Fibroblast of villous mesenchyme (primary cell): ENCODE measurements around the gene ATAD1. TPM values are rescaled to one million over a fixed set of nuclear protein-coding genes. Genes with fewer than 3 reads are reported as not detected.
A peak's percentile ranks its signal among the peaks of the same experiment; 100 is the strongest.
"Not testable (repeated sequence)": the region's sequence is repeated elsewhere in the genome, so short reads cannot be mapped to it uniquely, and the experiment has no call there.

Experiments used
- DNase-seq: peaks from one replicate; pipeline ENCODE4 v3.0.0-alpha.2; 2010; ENCODE audit warnings: low read depth
- H3K4me3 ChIP-seq: 2 replicates; pipeline ENCODE4 v1.5.1; 2011; ENCODE audit warnings: low read depth, mild to moderate bottlenecking, low read length
- CTCF ChIP-seq: IDR thresholded peaks from 2 replicates; pipeline ENCODE4 v1.5.1; 2012; ENCODE audit warnings: low read depth, mild to moderate bottlenecking, low read length; ENCODE audit not compliant: insufficient read depth
- total RNA-seq: library from RNA; depleted of rRNA; stranded (reverse); fragments of >200 nt; gene quantifications from 2 replicates; pipeline ENCODE4 v1.2.3, GENCODE V29; 2012

Gene ATAD1
- total RNA-seq, 1 donor = 51.8 TPM

- DNase-seq = peak; percentile 94
- TF ChIP-seq CTCF = no peak
- peak within 1 kb of the TSS; percentile 93 for H3K4me3 ChIP-seq
These were observed 45.3 kb upstream of the ATAD1 start, which contains the start of the genes KLLN and PTEN for GRCh38 chr10:87863053-87863943. KLLN (minus strand) TSS chr10:87863533; CDS start chr10:87862487, 1,046 bp downstream. PTEN (plus strand) TSS chr10:87863625; CDS start chr10:87864470, 845 bp downstream.

GRCh38 chr10:87862679-87863052 is 44.6 kb upstream of the ATAD1 start:
- no peak for TF ChIP-seq CTCF
- no peak for DNase-seq
- peak overlapping the region; percentile 93 for H3K4me3 ChIP-seq

GRCh38 chr10:87861953-87862678 is 44.1 kb upstream of the ATAD1 start:
- peak; percentile 98 for DNase-seq
- H3K4me3 ChIP-seq = peak overlapping the region; percentile 93
- TF ChIP-seq CTCF = no peak

GRCh38 chr10:87861566-87861952 is 43.5 kb upstream of the ATAD1 start:
- H3K4me3 ChIP-seq = peak overlapping the region; percentile 93
- DNase-seq = peak; percentile 90
- TF ChIP-seq CTCF = peak; percentile 36

- TF ChIP-seq CTCF = no peak
- peak overlapping the region; percentile 93 for H3K4me3 ChIP-seq
These were observed 42.9 kb upstream of the ATAD1 start for GRCh38 chr10:87860816-87861403.

GRCh38 chr10:87860156-87860795 is 42.2 kb upstream of the ATAD1 start:
- DNase-seq = peak; percentile 65
- H3K4me3 ChIP-seq = no peak overlapping the region
- peak; percentile 49 for TF ChIP-seq CTCF

More at GRCh38 chr10:87860816-87861403, 42.9 kb upstream of the ATAD1 start:
- DNase-seq = no peak

- H3K4me3 ChIP-seq, DNase-seq: not testable (repeated sequence)
These were observed 37.6 kb upstream of the ATAD1 start for GRCh38 chr10:87855665-87856064.

- DNase-seq, H3K4me3 ChIP-seq: not testable (repeated sequence)
These were observed 37.2 kb upstream of the ATAD1 start for GRCh38 chr10:87855247-87855646.
